Measurements from ENCODE around the gene KLK10. TPM values are rescaled to one million over a fixed set of nuclear protein-coding genes. Genes with fewer than 3 reads are reported as not detected.

KLK10 gene
- total and polyA plus RNA-seq, 11 donors: 0.12 to 4.0 (median 0.35) TPM; not detected in 5

- Histone ChIP-seq H3K27ac (no peak overlapping the region), H3K9me3 (no peaks in the 10 kb centered on the region), H3K4me3 (no peak overlapping the region), H3K36me3 (no peaks in the 10 kb centered on the region), H3K27me3 (peaks cover 0 to 51% (median 9%) of the 10 kb centered on the region in 9 donors), H3K4me1 (no peaks in the 10 kb centered on the region)
- intact Hi-C loops (cut with DNase I): no loop called here
- TF ChIP-seq CTCF (IDR thresholded peaks at IDR 0.05) (no peak), POLR2A (IDR thresholded peaks at IDR 0.05) (no peak)
- DNase-seq: no peak
- 25 to 37% (median 33%) methylated on average over 20 of the region's 20 CpGs for WGBS, 4 donors
- ATAC-seq: no peak
Observed at GRCh38 chr19:50967929-50968715, 51.4 kb downstream of the KLK10 start.

GRCh38 chr19:50964266-50964665 is 55.2 kb downstream of the KLK10 start:
- no peak for DNase-seq
- no peak overlapping the region for H3K27ac ChIP-seq
- no peak for TF ChIP-seq POLR2A (IDR thresholded peaks at IDR 0.05)
- TF ChIP-seq CTCF (IDR thresholded peaks at IDR 0.05): no peak
- H3K4me1 ChIP-seq: no peaks in the 10 kb centered on the region
- no peak for ATAC-seq
- H3K27me3 ChIP-seq: peaks cover 0 to 39% (median 4%) of the 10 kb centered on the region in 9 donors
- H3K4me3 ChIP-seq: no peak overlapping the region
- WGBS, 4 donors: 83 to 94% (median 89%) methylated on average over 3 of the region's 3 CpGs
- H3K36me3 ChIP-seq: no peaks in the 10 kb centered on the region
- H3K9me3 ChIP-seq: no peaks in the 10 kb centered on the region
- intact Hi-C loops (cut with DNase I): no loop called here

GRCh38 chr19:50963381-50963780 is 56.1 kb downstream of the KLK10 start:
- H3K27me3 ChIP-seq: peaks cover 0 to 32% (median 2%) of the 10 kb centered on the region in 9 donors
- WGBS, 4 donors: 58 to 85% (median 83%) methylated on average over 4 to 6 of the region's 6 CpGs

More at GRCh38 chr19:50963381-50963780, 56.1 kb downstream of the KLK10 start:
- ATAC-seq: no peak
- Histone ChIP-seq H3K36me3 (no peaks in the 10 kb centered on the region), H3K27ac (no peak overlapping the region), H3K9me3 (no peaks in the 10 kb centered on the region), H3K4me3 (no peak overlapping the region), H3K4me1 (no peaks in the 10 kb centered on the region)
- intact Hi-C loops (cut with DNase I): no loop called here
- no peak for DNase-seq
- no peak for TF ChIP-seq CTCF (IDR thresholded peaks at IDR 0.05)

Other genes with a start within 250 kb of the KLK10 start
- not detected for gene GPR32, start 249.2 kb downstream of the KLK10 start, total RNA-seq
- not detected for gene GPR32, start 249.2 kb downstream of the KLK10 start, polyA plus RNA-seq
- gene ACP4, start 229.3 kb downstream of the KLK10 start, total RNA-seq: not detected
- gene ACP4, start 229.3 kb downstream of the KLK10 start, polyA plus RNA-seq: not detected
- 1 to 10 TPM in 1 of 9 donors, under 1 TPM in 3, not detected in 5; 0.53 to 1.4 (median 0.74) TPM for gene KLK1, start 195.9 kb downstream of the KLK10 start, total RNA-seq
- under 1 TPM; 0.50 to 0.51 TPM for gene KLK1, start 195.9 kb downstream of the KLK10 start, polyA plus RNA-seq
- gene KLK15, start 186.1 kb downstream of the KLK10 start, total RNA-seq: not detected
- gene KLK15, start 186.1 kb downstream of the KLK10 start, polyA plus RNA-seq: not detected
- gene KLK3, start 164.8 kb downstream of the KLK10 start, total RNA-seq: not detected
- gene KLK3, start 164.8 kb downstream of the KLK10 start, polyA plus RNA-seq: not detected
- gene KLK2, start 146.3 kb downstream of the KLK10 start, total RNA-seq: not detected
- not detected for gene KLK2, start 146.3 kb downstream of the KLK10 start, polyA plus RNA-seq
- not detected for gene KLK4, start 108.3 kb downstream of the KLK10 start, total RNA-seq
- not detected for gene KLK4, start 108.3 kb downstream of the KLK10 start, polyA plus RNA-seq
- gene KLK5, start 66.7 kb downstream of the KLK10 start, total RNA-seq: 1 to 10 TPM in 1 of 9 donors, not detected in 8; 5.4 TPM
- not detected for gene KLK5, start 66.7 kb downstream of the KLK10 start, polyA plus RNA-seq
- not detected for gene KLK6, start 50.1 kb downstream of the KLK10 start, total RNA-seq
- gene KLK6, start 50.1 kb downstream of the KLK10 start, polyA plus RNA-seq: not detected
- 1 to 10 TPM in 1 of 9 donors, not detected in 8; 4.1 TPM for gene KLK7, start 35.8 kb downstream of the KLK10 start, total RNA-seq
- gene KLK7, start 35.8 kb downstream of the KLK10 start, polyA plus RNA-seq: not detected
- gene KLK8, start 18.1 kb downstream of the KLK10 start, total RNA-seq: 1 to 10 TPM in 1 of 9 donors, not detected in 8; 1.9 TPM
- gene KLK8, start 18.1 kb downstream of the KLK10 start, polyA plus RNA-seq: not detected
- gene KLK11, start 6.9 kb upstream of the KLK10 start, total RNA-seq: 10 to 100 TPM in 1 of 9 donors, under 1 TPM in 1, not detected in 7; 0.32 to 19.1 TPM
- gene KLK11, start 6.9 kb upstream of the KLK10 start, polyA plus RNA-seq: under 1 TPM; 0.35 to 0.42 TPM
- gene KLK12, start 15.3 kb upstream of the KLK10 start, total RNA-seq: not detected
- not detected for gene KLK12, start 15.3 kb upstream of the KLK10 start, polyA plus RNA-seq
- gene KLK13, start 45.4 kb upstream of the KLK10 start, total RNA-seq: 1 to 10 TPM in 1 of 9 donors, not detected in 8; 2.2 TPM
- gene KLK13, start 45.4 kb upstream of the KLK10 start, polyA plus RNA-seq: under 1 TPM in 1 of 2 donors, not detected in 1; 0.90 TPM
- gene KLK14, start 63.2 kb upstream of the KLK10 start, total RNA-seq: under 1 TPM in 6 of 9 donors, not detected in 3; 0.23 to 0.64 (median 0.34) TPM
- gene KLK14, start 63.2 kb upstream of the KLK10 start, polyA plus RNA-seq: under 1 TPM in 1 of 2 donors, not detected in 1; 0.17 TPM
- 10 to 100 TPM in 1 of 9 donors, 1 to 10 TPM in 8; 2.5 to 11.2 (median 4.2) TPM for gene CTU1, start 88.7 kb upstream of the KLK10 start, total RNA-seq
- 1 to 10 TPM; 1.4 to 2.4 TPM for gene CTU1, start 88.7 kb upstream of the KLK10 start, polyA plus RNA-seq
- gene SIGLEC9, start 105.2 kb upstream of the KLK10 start, total RNA-seq: 10 to 100 TPM in 1 of 9 donors, 1 to 10 TPM in 6, under 1 TPM in 2; 0.35 to 18.5 (median 1.7) TPM
- 1 to 10 TPM in 1 of 2 donors, under 1 TPM in 1; 0.27 to 2.0 TPM for gene SIGLEC9, start 105.2 kb upstream of the KLK10 start, polyA plus RNA-seq
- gene SIGLEC7, start 122.6 kb upstream of the KLK10 start, total RNA-seq: 1 to 10 TPM in 3 of 9 donors, under 1 TPM in 4, not detected in 2; 0.51 to 6.1 (median 0.63) TPM
- gene SIGLEC7, start 122.6 kb upstream of the KLK10 start, polyA plus RNA-seq: 1 to 10 TPM; 1.0 to 1.2 TPM
- gene CD33, start 205.4 kb upstream of the KLK10 start, total RNA-seq: 10 to 100 TPM in 2 of 9 donors, 1 to 10 TPM in 7; 1.1 to 46.6 (median 3.2) TPM
- 1 to 10 TPM; 1.7 to 2.3 TPM for gene CD33, start 205.4 kb upstream of the KLK10 start, polyA plus RNA-seq
- not detected for gene SIGLECL1, start 231.4 kb upstream of the KLK10 start, total RNA-seq
- gene SIGLECL1, start 231.4 kb upstream of the KLK10 start, polyA plus RNA-seq: not detected

Data from heart left ventricle (tissue), 16 donors.